Lower leg skin (tissue), 3 donors: ENCODE measurements around the gene CPSF3.

Experiments
- POLR2A ChIP-seq, 2 donors: fragments of 450-650 bp; IDR thresholded peaks; one replicate each; pipeline ENCODE4 v1.6.1; 2016 to 2017; ENCODE audit warnings: antibody characterized with exemption in 2 of 2, mild to moderate bottlenecking in 1 of 2, moderate library complexity in 1 of 2
- TF ChIP-seq, protein P1 (sequence below), 3 donors: fragments of 450-650 bp; IDR thresholded peaks; one replicate each; pipeline ENCODE4 v1.5.1; 2016; ENCODE audit warnings: antibody characterized with exemption in 3 of 3, mild to moderate bottlenecking in 3 of 3, moderate library complexity in 2 of 3

DNA sequence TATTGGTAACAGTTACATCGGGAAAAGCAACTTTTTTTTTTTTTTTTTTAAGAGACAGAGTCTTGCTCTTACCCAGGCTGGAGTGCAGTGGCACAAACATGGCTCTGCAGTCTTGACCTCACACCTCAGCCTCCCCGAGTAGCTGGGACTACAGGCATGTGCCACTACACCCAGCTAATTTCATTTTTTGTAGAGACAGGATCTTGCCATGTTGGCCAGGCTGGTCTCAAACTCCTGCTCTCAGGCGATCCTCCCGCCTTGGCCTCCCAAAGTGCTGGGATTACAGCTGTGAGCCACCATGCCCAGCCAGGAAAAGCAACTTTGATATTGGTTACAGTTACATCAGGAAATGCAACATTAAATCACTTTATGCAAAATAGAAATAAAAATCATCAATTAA lies 4.7 kb upstream of the CPSF3 start:
- TF ChIP-seq, protein P1, sequence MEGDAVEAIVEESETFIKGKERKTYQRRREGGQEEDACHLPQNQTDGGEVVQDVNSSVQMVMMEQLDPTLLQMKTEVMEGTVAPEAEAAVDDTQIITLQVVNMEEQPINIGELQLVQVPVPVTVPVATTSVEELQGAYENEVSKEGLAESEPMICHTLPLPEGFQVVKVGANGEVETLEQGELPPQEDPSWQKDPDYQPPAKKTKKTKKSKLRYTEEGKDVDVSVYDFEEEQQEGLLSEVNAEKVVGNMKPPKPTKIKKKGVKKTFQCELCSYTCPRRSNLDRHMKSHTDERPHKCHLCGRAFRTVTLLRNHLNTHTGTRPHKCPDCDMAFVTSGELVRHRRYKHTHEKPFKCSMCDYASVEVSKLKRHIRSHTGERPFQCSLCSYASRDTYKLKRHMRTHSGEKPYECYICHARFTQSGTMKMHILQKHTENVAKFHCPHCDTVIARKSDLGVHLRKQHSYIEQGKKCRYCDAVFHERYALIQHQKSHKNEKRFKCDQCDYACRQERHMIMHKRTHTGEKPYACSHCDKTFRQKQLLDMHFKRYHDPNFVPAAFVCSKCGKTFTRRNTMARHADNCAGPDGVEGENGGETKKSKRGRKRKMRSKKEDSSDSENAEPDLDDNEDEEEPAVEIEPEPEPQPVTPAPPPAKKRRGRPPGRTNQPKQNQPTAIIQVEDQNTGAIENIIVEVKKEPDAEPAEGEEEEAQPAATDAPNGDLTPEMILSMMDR (IDR thresholded peaks at IDR 0.05): no peak
- TF ChIP-seq POLR2A (IDR thresholded peaks at IDR 0.05): no peak
